ENCODE results near the gene KNTC1.

Gene KNTC1

GRCh38 chr12:122527478-122527944 lies 462 bp downstream of the KNTC1 start (continued):
- TF ChIP-seq REST (tag by site-specific recombination; IDR thresholded peaks at IDR 0.05) (peak; percentile 60; the same call in 1 of the 2 replicates), ZNF366 (tag by site-specific recombination; conservative IDR thresholded peaks at IDR 0.05) (peak; percentile 28; the same call in 1 of the 2 replicates), ZNF202 (tag by site-specific recombination; IDR thresholded peaks at IDR 0.05; ENCODE audit: borderline replicate concordance) (no peak), HOXD13 (CRISPR knock-in tag; IDR thresholded peaks at IDR 0.05; ENCODE audit: borderline replicate concordance) (no peak), ZNF169 (tag by site-specific recombination; IDR thresholded peaks at IDR 0.05) (no peak), ZNF510 (tag by site-specific recombination; IDR thresholded peaks at IDR 0.05; ENCODE audit: insufficient replicate concordance) (no peak), YY1 (tag by site-specific recombination; IDR thresholded peaks at IDR 0.05) (no peak), ZFP41 (tag by site-specific recombination; IDR thresholded peaks at IDR 0.05; ENCODE audit: borderline replicate concordance) (no peak), ZNF514 (tag by site-specific recombination; IDR thresholded peaks at IDR 0.05) (no peak), ZNF664 (tag by site-specific recombination; IDR thresholded peaks at IDR 0.05) (no peak), ZNF221 (tag by site-specific recombination; IDR thresholded peaks at IDR 0.05; ENCODE audit: borderline replicate concordance) (no peak), ZNF645 (tag by site-specific recombination; IDR thresholded peaks at IDR 0.05) (no peak), ZNF513 (tag by site-specific recombination; IDR thresholded peaks at IDR 0.05) (no peak), ZNF114 (tag by site-specific recombination; IDR thresholded peaks at IDR 0.05) (no peak), PATZ1 (tag by site-specific recombination; IDR thresholded peaks at IDR 0.05) (no peak), KLF7 (tag by site-specific recombination; IDR thresholded peaks at IDR 0.05; ENCODE audit: borderline replicate concordance) (no peak), ZNF701 (tag by site-specific recombination; IDR thresholded peaks at IDR 0.05) (no peak), ZNF302 (tag by site-specific recombination; IDR thresholded peaks at IDR 0.05; ENCODE audit: low read depth) (no peak), INSM2 (tag by site-specific recombination; IDR thresholded peaks at IDR 0.05) (no peak), ZBTB1 (tag by site-specific recombination; IDR thresholded peaks at IDR 0.05) (no peak), SALL2 (tag by site-specific recombination; IDR thresholded peaks at IDR 0.05; ENCODE audit: borderline replicate concordance) (no peak), ZNF529 (tag by site-specific recombination; IDR thresholded peaks at IDR 0.05; ENCODE audit: insufficient replicate concordance) (no peak), ZNF18 (tag by site-specific recombination; IDR thresholded peaks at IDR 0.05) (no peak), HOXC10 (CRISPR knock-in tag; IDR thresholded peaks at IDR 0.05) (no peak), ZNF777 (tag by site-specific recombination; IDR thresholded peaks at IDR 0.05; ENCODE audit: borderline replicate concordance) (no peak), BCL11A (tag by site-specific recombination; IDR thresholded peaks at IDR 0.05; ENCODE audit: low read depth) (no peak), ZSCAN23 (tag by site-specific recombination; IDR thresholded peaks at IDR 0.05) (no peak)
